HL-60 (cell line): ENCODE results near the gene CGRRF1.

Experiments
- DNase-seq, 2 experiments: peaks; one replicate each; pipeline ENCODE4 v3.0.0-alpha.2; 2010 to 2020; ENCODE audit warnings: low read depth in 1 of 2, low spot score in 1 of 2
- H3K27ac ChIP-seq: fragments of 250-450 bp; sonication (Bioruptor Pico); replicated peaks from 2 replicates; pipeline ENCODE4 v1.5.1; 2020; ENCODE audit warnings: mild to moderate bottlenecking, moderate library complexity
- H3K27me3 ChIP-seq: fragments of 250-450 bp; sonication (Bioruptor Pico); 2 replicates; pipeline ENCODE4 v1.5.1; 2021; ENCODE audit warnings: mild to moderate bottlenecking, moderate library complexity; ENCODE audit not compliant: insufficient read depth, poor library complexity, severe bottlenecking
- H3K4me3 ChIP-seq: replicated peaks from 2 replicates; pipeline ENCODE4 v1.5.1; 2011; ENCODE audit warnings: mild to moderate bottlenecking, control low read depth, low read length; ENCODE audit not compliant: insufficient read depth
- CTCF ChIP-seq: IDR thresholded peaks from one replicate; pipeline ENCODE4 v1.5.1; 2011; ENCODE audit warnings: low read length, control low read depth, inconsistent platforms; ENCODE audit not compliant: insufficient read depth
- GABPA ChIP-seq: IDR thresholded peaks from 2 replicates; pipeline ENCODE4 v1.6.1; 2012; ENCODE audit warnings: low read depth
- POLR2AphosphoS5 ChIP-seq: IDR thresholded peaks from 2 replicates; pipeline ENCODE4 v1.6.1; 2012; ENCODE audit warnings: low read depth
- REST ChIP-seq: IDR thresholded peaks from 2 replicates; pipeline ENCODE4 v1.6.1; 2012; ENCODE audit warnings: low read depth; ENCODE audit not compliant: insufficient replicate concordance
- SPI1 ChIP-seq: IDR thresholded peaks from 2 replicates; pipeline ENCODE4 v1.6.1; 2012; ENCODE audit warnings: low read depth, mild to moderate bottlenecking, borderline replicate concordance

Gene CGRRF1

GRCh38 chr14:54475911-54476310 is 33.8 kb upstream of the CGRRF1 start:
- H3K4me3 ChIP-seq: no peak overlapping the region
- H3K27me3 ChIP-seq: no peaks in the 10 kb centered on the region
- no peak for DNase-seq
- no peak overlapping the region for H3K27ac ChIP-seq
- no peak for TF ChIP-seq SPI1
- no peak for TF ChIP-seq REST
- no peak for TF ChIP-seq POLR2AphosphoS5
- TF ChIP-seq GABPA: no peak
- no peak for TF ChIP-seq CTCF

- DNase-seq: no peak
- Histone ChIP-seq H3K27ac (no peak overlapping the region), H3K4me3 (no peak overlapping the region), H3K27me3 (no peaks in the 10 kb centered on the region)
- no peak for TF ChIP-seq CTCF
- TF ChIP-seq POLR2AphosphoS5: no peak
- no peak for TF ChIP-seq REST
- no peak for TF ChIP-seq SPI1
- TF ChIP-seq GABPA: no peak
Observed at GRCh38 chr14:54478636-54479215, 31.0 kb upstream of the CGRRF1 start.

DNA sequence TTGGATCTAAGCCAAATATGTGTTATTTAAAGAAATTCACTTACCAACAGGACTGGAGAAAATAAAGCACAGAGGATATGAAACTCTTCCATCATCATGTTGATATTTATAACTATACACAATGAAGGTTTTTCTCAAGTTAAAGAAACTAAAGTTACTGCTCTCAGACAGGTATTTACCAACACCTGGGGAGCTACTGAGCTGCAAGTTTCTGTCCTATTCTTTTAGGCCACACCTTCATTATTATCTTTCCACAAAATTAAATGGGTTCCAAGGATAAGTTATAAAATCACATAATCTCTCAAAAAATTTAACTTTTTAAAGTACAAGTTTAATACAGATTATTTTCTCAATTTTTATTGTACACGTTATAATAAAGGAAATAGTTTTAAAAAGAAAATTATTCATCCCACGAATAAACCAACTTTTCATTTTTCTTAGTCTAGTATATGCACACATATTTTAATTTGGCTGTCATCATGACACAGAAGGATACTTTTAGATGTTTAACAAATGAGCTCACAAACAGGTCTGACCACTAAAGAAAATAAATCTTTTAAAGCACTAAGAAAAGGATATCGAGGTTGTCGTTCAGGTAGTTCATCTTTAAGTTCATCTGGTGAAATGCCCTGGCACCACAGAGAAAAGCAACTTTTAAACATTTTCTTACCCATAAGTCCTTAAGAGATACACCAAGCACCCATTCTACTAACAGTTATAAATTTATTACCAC is 28.7 kb upstream of the CGRRF1 start:
- no peak for DNase-seq
- TF ChIP-seq GABPA (no peak), REST (no peak), POLR2AphosphoS5 (no peak), CTCF (no peak), SPI1 (no peak)
- Histone ChIP-seq H3K4me3 (no peak overlapping the region), H3K27ac (no peak overlapping the region), H3K27me3 (no peaks in the 10 kb centered on the region)
